GM19351 (cell line): ENCODE data around the gene BIRC6.
A peak's percentile ranks its signal among the peaks of the same experiment; 100 is the strongest.
"Not testable (repeated sequence)": the region's sequence is repeated elsewhere in the genome, so short reads cannot be mapped to it uniquely, and the experiment has no call there.

ENCODE experiments used
- ATAC-seq: cut with Tn5 transposase; IDR thresholded peaks from one replicate; pipeline ENCODE4 v1.9.1; 2021; ENCODE audit warnings: mild to moderate bottlenecking, moderate library complexity; ENCODE audit not compliant: unreplicated experiment

BIRC6 gene

DNA sequence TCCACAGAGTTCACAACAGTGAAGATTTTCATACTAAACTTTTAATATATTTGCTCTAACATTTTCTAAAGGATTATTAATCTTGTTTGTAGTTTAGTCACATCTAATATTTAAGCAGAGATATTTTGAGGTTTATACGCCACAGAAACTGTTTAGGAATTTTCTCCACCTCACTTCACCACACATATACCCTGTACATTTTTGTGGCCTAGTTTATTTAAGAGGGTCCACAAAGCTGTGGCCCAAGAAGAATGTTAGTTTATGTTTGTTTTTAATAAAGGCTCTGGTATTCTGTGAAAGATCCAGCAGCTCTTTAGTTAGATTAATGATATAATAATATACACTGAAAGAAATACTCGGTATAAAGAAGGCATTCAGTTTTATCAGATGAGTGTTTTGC lies 138.3 kb downstream of the BIRC6 start:
- no peak for ATAC-seq

DNA sequence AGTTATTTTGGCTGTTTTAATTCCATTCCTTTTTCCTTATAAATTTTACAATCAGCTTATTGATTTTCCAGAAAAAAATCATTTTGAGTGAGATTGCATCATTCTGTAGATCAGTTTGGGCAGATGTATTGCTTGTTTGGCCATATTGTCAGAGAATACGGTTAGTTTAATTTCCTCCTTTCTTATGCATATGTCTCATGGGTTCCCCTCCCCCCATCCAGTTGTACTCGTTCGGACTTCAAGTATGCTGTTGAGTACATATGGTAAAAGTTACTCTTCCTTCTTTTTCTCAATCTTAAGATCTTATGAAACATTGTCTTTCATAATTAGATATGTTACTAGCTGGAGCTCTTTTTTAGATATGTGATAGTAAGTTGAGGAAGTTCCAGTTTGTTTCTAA lies 139.8 kb downstream of the BIRC6 start:
- ATAC-seq, result no peak

DNA sequence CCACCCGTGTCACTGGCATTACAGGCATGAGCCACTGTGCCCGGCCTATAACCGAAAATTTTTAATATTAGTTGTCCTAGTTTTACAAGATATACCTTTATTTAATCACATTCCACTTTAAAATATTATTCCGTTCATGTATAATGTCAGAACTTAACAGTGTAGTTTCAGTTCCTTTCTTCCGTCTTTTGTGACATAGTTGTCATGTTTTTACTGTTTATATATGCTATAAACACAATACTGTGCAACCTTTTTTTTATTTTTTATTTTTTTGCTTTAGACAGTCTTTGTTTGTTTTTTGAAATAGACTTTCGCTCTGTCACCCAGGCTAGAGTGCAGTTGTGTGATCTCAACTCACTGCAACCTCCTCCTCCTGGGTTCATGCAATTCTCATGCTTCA lies 141.5 kb downstream of the BIRC6 start:
- no peak for ATAC-seq

DNA sequence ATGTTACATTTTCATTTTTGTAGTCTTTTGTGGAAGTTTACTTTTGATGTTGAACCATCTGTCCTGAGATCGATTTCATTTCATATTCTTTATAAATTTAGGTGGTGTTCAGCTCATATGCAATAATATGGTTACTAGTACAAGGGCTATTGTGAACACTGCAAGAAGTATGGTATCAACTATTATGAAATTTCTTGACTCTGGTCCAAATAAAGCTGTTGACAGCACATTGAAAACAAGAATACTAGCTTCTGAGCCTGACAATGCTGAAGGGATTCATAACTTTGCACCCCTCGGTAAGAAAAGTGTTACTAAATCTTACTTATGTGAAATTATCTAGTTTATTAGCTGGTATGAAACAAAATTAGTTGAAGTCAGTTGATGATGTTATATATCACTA lies 146.1 kb downstream of the BIRC6 start:
- ATAC-seq, result no peak

DNA sequence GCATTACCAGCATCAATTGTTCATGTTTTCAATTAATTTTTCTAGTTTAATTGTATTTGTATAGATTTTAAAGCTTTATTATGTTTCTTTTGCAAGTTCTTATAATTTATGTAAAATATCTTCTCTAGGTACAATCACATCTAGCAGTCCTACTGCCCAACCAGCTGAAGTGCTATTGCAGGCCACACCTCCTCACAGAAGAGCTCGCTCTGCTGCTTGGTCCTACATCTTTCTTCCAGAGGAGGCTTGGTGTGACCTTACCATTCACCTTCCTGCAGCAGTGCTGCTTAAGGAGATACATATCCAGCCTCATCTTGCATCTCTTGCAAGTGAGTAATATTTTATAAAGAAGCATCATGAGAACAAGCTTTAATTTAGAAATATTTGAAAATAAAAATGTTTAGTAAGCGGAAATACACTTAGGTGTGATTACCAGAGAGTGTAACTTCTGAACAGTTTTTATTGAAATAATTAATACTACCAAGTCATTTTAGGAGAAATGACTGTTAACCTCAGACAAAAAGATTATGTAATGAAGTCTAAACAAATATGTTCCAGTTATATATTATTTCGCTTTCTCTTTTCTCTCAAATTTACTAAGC lies 148.2 kb downstream of the BIRC6 start:
- no peak for ATAC-seq

DNA sequence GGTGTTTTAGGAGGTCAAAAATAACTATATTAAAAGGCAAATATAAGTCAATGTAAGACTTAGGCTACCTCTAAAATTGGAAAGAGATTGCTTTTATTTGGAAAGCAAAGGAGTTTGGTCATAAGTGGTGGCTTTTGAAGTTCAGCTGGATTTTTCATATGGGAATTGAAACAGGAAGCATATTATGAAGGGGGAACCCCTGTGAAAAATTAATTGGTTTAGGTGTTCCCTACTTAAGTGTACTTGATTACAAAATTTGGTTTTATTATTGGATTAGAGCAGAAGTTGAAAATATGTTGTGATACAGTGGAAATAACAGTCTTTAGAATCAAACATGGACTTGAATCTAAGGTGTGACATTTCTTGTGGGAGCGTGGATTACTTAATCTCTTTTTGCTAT lies 149.6 kb downstream of the BIRC6 start:
- ATAC-seq, result no peak

DNA sequence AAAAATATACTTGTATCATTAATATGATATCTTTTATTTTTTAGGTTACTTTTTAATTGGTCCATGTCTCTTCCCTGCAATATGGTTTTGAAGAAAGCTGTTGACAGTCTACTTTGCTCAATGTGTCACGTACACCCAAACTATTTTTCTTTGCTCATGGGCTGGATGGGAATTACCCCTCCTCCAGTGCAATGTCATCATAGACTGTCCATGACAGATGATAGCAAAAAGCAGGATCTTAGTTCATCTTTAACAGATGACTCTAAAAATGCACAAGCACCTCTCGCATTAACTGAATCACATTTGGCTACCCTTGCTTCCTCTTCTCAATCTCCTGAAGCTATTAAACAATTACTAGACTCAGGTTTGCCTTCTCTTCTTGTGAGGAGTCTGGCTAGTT lies 158.1 kb downstream of the BIRC6 start:
- no peak for ATAC-seq

DNA sequence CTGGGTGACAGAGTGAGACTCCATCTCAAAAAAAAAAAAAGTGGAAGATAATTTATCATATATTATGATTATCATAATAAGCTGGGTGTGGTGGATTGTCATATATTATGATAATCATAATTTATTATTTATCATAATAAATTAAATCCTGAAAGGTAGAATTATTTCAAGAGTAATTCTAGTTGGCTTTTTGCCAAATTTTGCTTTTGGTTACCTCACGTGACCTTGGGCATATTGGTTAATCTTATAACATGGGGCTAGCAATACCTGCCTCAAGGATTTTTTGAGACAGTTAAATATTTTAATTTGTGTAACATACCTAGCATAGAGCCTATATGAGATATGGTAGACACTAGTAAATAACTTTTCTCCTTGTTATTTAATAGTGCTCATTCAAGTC lies 159.7 kb downstream of the BIRC6 start:
- ATAC-seq, result no peak

DNA sequence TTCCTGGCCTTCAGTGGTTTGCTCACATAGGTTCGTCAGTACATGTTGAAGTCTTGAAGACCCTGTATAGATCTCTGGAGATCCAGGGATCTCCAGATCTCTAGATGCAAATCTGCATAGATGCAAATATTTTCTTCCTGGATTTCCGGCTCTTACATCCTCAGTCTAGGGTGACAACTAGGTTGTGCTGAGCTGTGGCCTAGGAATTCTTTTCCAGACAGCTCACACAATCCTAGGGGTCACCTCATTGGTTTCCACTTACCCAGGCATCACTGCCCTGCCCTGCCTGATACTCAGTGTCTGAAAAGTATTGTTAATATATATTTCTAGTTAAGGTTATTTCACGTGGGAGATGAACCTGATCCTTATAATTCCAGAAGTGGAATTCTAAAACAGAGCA lies 165.9 kb downstream of the BIRC6 start:
- ATAC-seq, result no peak

DNA sequence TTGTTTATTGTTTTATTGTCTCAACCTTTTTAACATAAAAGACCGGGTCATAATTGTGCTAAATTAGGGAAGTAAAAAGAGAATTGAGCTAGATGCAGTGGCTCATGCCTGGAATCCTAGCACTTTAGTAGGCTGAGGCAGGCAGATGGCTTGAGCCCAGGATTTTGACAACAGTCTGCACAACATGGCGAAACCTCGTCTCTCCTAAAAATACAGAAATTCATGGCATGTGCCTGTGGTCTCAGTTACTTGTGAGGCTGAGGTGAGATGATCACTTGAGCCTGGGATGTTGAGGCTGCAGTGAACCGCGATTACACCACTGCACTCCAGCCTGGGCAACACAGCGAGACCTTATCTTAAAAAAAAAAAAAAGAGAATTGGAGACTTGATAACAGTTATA lies 166.9 kb downstream of the BIRC6 start:
- ATAC-seq, result no peak

DNA sequence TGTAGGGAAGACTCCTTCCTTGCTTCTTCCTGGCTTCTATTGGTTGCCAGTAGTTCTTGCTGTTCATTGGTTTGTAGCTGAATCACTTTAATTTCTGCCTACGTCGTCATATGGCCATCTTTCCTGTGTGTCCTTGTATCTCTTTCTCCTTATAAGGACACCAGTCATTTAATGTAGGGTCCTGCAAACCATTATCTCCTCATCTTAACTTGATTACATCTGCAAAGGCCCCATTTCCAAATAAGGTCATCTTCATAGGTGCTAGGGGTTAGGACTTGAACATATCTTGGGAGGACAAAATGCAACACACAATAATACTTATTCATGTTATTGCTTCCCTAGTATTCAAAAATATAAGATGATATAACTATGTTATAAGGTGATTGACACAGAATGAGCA lies 175.5 kb downstream of the BIRC6 start:
- no peak for ATAC-seq

DNA sequence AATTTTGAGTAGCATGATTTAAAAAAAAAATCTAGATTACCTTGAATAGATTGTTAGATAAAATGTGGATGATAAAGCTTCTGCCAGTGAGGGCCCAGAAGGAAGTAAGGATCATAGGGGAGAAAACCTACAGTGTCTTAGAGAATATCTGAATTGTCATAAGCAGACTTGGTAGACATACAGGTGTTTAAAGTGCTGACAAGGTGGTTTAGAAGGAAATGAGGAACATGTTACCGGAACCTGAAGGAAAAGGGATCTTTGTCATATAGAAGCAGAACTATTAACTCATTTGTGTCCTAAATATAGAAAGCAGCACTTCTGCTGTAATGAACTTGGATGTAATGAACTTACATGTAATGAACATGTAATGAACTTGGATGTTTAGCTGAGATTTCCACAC lies 176.1 kb downstream of the BIRC6 start:
- ATAC-seq, result no peak

DNA sequence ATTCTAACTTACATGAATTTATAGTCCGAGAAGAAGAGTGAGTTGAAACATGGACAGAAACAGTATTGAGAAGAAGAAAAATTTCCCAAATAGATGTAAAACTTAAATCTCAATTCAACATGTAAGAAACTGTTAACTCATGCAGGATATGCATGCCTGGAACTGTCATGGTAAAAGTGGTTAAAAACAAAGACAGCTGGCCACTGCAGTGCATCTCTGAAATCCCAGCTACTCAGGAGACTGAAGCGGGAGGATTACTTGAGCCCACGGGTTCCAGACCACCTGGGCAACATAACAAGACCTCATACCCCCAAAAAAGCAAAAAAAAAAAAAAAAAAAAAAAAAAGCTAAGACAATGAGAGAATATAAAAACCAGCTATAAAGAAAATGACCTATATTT lies 178.0 kb downstream of the BIRC6 start:
- no peak for ATAC-seq

DNA sequence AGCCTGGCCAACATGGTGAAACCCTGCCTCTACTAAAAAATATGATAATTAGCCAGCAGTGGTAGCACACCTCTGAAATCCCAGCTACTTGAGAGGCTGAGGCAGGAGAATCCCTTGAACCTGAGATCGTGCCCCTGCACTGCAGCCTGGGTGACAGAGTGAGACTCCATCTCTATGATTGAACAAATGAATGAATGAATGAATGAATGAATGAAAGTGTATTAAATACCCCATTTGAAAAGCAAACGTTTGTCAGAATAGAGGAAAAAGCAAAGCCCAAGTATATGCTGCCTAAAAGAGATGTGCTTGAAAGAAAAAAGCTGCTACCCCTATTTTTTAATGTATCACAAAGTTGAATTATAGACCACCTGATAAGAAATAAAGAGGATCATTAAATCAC lies 181.9 kb downstream of the BIRC6 start:
- ATAC-seq, result no peak

DNA sequence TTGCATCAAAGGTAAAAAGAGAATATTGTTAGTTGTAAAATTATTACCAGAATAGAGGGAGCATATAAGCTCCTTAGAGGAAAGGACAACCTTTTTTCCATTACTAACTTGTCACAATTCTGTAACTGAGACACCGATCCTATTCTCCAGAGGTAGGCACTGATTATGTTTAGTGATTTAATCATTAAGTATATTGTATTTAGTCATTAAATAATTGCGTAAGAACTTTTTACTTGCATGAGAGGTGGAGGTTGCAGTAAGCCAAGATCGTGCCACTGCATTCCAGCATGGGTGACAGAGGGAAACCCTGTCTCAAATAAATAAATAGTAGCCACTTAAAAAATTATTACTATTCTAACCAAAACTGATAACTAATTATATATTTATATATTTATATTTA lies 195.7 kb downstream of the BIRC6 start:
- not testable (repeated sequence) for ATAC-seq

DNA sequence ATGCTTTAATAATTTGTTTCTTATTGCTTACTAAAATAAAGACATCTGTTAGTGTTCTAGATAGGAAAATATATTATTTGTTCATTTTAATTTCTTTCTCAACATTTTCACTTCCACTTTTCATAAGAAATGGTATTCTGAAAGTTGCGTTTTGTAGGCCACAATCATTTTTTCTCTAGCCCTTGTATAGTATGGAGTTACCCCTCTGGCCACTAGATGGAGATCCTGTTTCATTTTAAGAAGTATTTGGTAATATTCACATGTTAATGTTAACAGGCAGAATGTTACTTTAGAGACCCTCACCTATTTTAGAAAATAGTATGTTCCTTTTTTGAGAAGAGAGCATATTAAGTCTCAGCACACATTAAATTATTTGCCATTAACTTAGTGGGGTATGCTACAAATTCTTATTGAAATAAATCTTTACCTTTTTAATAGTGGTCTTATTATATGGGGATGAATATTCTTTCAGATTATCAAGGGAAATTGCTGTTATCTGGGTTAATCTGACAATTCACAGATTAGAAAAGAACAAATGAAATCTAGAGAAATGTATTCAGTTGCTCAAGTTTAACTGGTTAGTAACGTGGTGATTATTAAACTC lies 197.1 kb downstream of the BIRC6 start:
- ATAC-seq, result peak; percentile 91

DNA sequence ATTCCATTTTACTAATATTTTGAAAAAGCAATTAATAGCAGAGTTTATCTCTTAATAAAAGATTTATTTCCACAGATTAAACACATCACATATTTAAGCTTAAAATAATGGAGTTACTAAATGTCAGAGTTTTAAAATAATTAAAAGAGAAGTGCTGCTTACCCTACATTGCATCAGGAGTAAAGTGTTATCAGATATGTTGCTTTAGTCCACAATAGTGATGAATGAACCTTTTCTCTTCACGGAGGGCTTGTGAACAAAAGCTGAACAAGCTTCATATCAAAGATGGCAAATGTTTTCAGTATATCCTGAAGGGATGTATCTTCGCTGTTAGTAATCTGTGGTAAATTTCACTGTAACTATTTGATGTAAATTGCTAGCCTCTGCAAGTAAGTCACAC lies 201.7 kb downstream of the BIRC6 start:
- ATAC-seq, result no peak

DNA sequence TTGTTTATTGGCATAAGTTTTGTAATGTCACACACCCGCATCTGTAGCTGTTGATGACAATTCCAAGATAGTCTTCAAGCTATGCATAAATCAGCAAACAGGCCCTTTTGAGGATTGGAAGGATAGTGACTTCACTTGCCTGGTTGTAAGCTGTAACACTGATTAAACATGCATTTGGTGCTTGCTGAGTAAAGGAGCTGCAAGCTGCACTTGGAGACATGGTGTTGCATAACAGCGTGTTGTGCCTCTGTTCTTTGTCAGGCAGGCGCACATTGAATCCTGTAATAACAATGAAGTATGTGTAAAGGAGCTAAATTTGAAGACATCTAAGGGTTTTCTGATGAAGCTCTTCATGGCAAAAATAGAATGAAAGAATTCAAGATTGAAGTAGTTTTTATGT lies 202.3 kb downstream of the BIRC6 start:
- ATAC-seq, result no peak

DNA sequence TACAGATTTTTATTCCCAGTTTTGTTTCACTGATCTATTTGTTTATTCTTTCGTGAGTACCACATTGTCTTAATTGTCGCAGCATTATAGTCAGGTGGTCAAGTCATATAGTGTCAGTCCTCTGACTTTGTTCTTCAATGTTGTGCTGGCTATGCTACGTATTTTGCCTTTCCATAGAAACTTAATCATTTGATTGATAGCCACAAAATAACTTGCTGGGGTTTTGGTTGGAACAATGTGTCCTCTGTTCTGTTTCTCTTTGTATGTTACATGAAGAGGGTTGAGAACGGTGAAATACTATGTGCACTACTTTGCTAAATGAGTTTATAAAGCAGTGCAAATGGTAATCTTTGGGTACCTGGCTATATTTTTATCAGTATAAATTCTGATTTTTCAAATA lies 206.1 kb downstream of the BIRC6 start:
- ATAC-seq, result no peak

DNA sequence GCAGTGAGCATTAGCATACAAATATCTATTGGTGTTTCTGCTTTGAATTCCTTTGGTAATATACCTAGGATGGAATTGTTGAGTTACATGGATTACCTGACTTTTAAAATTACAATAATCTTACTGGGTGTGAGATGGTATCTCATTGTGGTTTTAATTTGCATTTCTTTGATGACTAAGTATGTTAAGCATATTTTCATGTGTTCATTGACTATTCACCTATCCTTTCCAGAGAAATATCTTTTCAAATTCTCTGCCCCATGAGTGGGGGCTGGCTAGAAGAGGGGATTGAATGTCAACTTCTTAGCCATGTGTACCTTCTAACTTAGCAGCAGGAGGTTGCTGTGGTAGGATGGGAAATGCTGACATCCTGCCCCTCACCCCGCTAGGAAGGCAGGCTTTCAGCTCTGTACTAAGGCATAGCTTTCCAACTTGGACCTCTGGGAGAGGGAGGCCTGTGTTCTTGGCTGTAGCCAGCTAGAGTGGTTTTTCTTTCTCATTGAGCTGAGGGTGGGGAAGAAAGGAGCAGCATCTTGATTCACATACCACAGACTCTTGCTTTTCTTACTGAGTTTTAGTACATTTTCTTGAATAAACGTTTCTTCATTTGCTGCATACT lies 207.7 kb downstream of the BIRC6 start:
- ATAC-seq, result no peak

DNA sequence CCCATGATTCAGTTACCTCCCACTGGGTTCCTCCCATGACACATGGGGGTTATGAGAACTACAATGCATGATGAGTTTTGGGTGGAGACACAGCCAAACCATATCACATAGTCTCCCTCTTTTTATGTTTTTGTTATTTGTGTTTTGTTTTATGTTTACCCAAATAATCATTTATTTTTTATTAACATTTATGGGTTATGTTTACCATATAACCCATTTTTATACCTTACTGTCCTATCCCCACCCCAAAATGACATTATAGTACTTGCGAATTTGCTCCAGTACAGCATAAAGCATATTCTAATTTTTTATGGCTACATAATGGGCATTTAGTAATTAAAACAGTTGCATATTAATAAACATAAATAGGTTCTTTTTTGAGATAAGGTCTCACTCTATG lies 209.1 kb downstream of the BIRC6 start:
- ATAC-seq, result no peak

DNA sequence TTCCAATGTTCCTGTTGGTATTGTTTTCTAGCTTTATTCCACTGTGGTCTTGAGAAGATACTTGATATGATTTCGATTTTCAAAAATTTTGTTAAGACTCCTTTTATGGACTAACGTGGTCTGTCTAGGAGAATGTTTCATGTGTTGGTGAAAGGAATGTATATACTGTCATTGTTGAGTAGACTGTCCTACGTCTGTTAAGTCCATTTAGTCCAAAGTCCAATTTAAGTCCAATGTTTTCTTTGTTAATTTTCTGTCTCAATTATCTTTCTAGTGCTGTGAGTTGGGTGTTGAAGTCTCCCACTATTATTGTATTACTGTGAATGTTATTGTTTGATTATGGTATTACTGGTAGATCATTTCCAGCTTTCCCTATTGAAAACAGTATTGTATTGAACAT lies 215.2 kb downstream of the BIRC6 start:
- ATAC-seq, result no peak

DNA sequence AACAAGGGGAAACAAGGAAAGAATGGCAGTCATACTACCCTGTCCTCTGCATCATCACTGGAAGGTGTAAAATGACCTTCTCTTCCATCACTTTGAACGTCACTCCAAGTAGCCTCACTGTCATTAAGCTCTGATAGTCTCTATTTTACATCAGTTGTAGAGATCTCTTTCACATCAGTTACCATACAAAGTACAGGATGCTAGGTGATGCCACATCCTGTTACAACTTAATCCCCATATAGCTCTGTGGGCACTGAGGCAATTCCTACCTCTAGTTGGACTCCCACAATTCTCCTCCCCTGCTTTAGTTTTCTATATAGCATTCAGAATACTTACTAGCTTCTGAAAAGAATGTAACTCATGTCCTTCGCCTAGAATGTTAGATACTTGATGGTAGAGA lies 215.9 kb downstream of the BIRC6 start:
- no peak for ATAC-seq
